BE2C (cell line): ENCODE data around the gene RELA.
A peak's percentile ranks its signal among the peaks of the same experiment; 100 is the strongest.

Source experiments
- DNase-seq: peaks from one replicate; pipeline ENCODE4 v3.0.0-alpha.2; 2020
- H3K27me3 ChIP-seq: fragments of 250-450 bp; sonication (Bioruptor Pico); 2 replicates; pipeline ENCODE4 v1.5.1; 2020; ENCODE audit warnings: mild to moderate bottlenecking
- H3K36me3 ChIP-seq: fragments of 250-450 bp; sonication (Bioruptor Pico); 2 replicates; pipeline ENCODE4 v1.5.1; 2020; ENCODE audit warnings: mild to moderate bottlenecking
- H3K4me1 ChIP-seq: fragments of 250-450 bp; sonication (Bioruptor Pico); 2 replicates; pipeline ENCODE4 v1.5.1; 2020
- H3K4me3 ChIP-seq: 2 replicates; pipeline ENCODE4 v1.5.1; 2011; ENCODE audit warnings: low read depth, low read length
- H3K9me3 ChIP-seq: fragments of 250-450 bp; sonication (Bioruptor Pico); 2 replicates; pipeline ENCODE4 v1.5.1; 2020
- TF ChIP-seq, protein P1 (sequence below): IDR thresholded peaks from 2 replicates; pipeline ENCODE4 v1.5.1; 2012; ENCODE audit warnings: mild to moderate bottlenecking, low read depth, low read length

Gene RELA

GRCh38 chr11:65617136-65617850 lies 45.4 kb downstream of the RELA start:
- TF ChIP-seq, protein P1, sequence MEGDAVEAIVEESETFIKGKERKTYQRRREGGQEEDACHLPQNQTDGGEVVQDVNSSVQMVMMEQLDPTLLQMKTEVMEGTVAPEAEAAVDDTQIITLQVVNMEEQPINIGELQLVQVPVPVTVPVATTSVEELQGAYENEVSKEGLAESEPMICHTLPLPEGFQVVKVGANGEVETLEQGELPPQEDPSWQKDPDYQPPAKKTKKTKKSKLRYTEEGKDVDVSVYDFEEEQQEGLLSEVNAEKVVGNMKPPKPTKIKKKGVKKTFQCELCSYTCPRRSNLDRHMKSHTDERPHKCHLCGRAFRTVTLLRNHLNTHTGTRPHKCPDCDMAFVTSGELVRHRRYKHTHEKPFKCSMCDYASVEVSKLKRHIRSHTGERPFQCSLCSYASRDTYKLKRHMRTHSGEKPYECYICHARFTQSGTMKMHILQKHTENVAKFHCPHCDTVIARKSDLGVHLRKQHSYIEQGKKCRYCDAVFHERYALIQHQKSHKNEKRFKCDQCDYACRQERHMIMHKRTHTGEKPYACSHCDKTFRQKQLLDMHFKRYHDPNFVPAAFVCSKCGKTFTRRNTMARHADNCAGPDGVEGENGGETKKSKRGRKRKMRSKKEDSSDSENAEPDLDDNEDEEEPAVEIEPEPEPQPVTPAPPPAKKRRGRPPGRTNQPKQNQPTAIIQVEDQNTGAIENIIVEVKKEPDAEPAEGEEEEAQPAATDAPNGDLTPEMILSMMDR, result no peak
- no peaks in the 10 kb centered on the region for H3K9me3 ChIP-seq
- no peak for DNase-seq
- no peaks in the 10 kb centered on the region; the same call in 1 of the 2 replicates for H3K36me3 ChIP-seq
- H3K4me3 ChIP-seq, result no peak overlapping the region
- no peaks in the 10 kb centered on the region for H3K4me1 ChIP-seq
- no peaks in the 10 kb centered on the region for H3K27me3 ChIP-seq

DNA sequence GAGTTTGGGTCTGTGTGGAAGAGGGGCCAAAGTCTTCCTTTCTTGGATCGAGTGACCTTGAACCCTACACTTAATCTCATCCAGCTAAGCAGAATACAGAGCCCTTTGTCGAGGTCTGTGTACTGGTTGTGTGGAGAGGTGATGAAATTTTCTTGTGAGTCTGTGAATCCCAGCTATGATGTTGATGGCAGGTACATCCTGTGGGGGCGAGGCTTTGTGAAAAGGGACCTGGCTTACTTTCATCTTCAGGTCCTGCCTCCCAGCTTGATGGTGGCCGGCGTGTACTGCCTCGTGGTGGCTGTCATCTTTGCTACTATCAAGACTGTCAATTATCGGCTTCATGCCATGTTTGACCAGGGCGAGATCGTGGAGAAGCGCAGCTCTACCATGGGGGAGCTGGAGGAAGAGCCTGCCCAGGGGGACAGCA lies 46.1 kb downstream of the RELA start:
- Histone ChIP-seq H3K36me3 (no peaks in the 10 kb centered on the region; the same call in 1 of the 2 replicates), H3K9me3 (no peaks in the 10 kb centered on the region)
- DNase-seq, result no peak

GRCh38 chr11:65615950-65616574 lies 46.7 kb downstream of the RELA start:
- Histone ChIP-seq H3K27me3 (no peaks in the 10 kb centered on the region), H3K4me3 (peak overlapping the region; percentile 65), H3K36me3 (no peaks in the 10 kb centered on the region; the same call in 1 of the 2 replicates), H3K9me3 (no peaks in the 10 kb centered on the region), H3K4me1 (no peaks in the 10 kb centered on the region)
- TF ChIP-seq, protein P1, result no peak
- peak; percentile 46 for DNase-seq

More for the DNA sequence above, 46.1 kb downstream of the RELA start:
- Histone ChIP-seq H3K27me3 (no peaks in the 10 kb centered on the region), H3K4me3 (peak overlapping the region; percentile 65), H3K4me1 (no peaks in the 10 kb centered on the region)
- TF ChIP-seq, protein P1, result no peak

GRCh38 chr11:65615229-65615949 lies 47.3 kb downstream of the RELA start, which contains the start of gene PCNX3:
Gene PCNX3 (plus strand): TSS chr11:65615776. CDS start chr11:65616312, 536 bp downstream.
- TF ChIP-seq, protein P1, result no peak
- Histone ChIP-seq H3K4me3 (peak within 1 kb of the TSS; percentile 77), H3K4me1 (no peaks in the 10 kb centered on the region), H3K9me3 (no peaks in the 10 kb centered on the region), H3K27me3 (no peaks in the 10 kb centered on the region), H3K36me3 (no peaks in the 10 kb centered on the region; the same call in 1 of the 2 replicates)
- DNase-seq, result peak; percentile 96

- no peak for DNase-seq
- Histone ChIP-seq H3K27me3 (no peaks in the 10 kb centered on the region), H3K9me3 (no peaks in the 10 kb centered on the region), H3K4me1 (no peaks in the 10 kb centered on the region), H3K4me3 (peak overlapping the region; percentile 77), H3K36me3 (no peaks in the 10 kb centered on the region)
- TF ChIP-seq, protein P1, result no peak
These were observed 49.4 kb downstream of the RELA start for GRCh38 chr11:65613091-65613928.
